IPS DF 4.7 (cell line): ENCODE results near the gene DLG4.
A peak's percentile ranks its signal among the peaks of the same experiment; 100 is the strongest.
"Not testable (repeated sequence)": the region's sequence is repeated elsewhere in the genome, so short reads cannot be mapped to it uniquely, and the experiment has no call there.

Experiments used
- DNase-seq: peaks from one replicate; pipeline ENCODE4 v3.0.0-alpha.2; 2013; ENCODE audit warnings: low spot score; ENCODE audit errors: extremely low read depth

Gene DLG4

DNA sequence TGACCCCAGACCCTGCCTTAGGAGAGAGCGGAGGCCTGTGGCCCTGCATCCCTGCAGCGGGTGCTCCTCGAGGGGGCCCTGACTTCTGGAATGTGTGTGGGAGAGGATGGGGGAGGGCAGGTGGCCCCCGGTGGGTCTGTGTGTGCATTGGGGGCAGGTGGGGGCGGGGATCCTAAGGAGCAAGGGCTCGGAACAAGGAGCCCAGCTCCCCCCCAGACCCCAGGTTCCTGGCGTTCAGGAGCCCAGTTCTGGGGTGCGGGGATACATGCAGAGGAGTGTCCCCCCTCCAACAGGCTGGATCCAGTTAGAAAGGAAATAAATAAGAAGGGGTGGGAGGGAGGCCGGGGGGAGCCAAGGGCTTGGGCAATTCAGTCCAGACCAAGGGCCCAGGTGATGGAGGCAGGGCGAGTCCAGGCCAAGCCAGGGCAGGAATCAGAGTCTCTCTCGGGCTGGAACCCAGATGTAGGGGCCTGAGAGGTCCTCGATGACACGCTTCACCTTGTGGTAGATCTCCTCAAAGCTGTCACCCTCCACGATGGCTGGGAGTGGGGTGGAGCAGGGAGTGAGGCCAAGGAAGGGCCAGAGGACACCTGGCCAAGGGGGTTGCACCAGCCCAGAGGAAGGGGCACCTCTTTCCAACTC lies 29.2 kb downstream of the DLG4 start:
- DNase-seq, result no peak

DNA sequence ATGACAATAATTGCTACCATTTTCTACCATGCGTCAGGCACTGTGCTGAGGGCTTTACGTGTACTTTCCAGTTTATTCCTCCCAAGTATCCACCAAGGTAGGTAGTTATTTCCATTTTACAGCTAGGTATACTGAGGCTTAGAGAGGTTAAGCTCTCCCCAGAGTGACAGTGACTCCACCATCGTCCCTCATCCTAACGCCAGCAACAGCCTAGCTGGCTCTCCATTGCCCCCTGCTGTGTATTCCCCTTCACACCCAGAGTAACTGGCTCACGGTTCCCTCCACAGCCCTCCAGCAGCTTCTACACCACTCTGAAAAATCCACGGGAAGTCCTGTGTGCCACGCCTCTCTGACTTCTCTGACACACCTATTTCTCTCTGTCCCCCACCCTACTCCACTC lies 33.4 kb downstream of the DLG4 start:
- DNase-seq, result no peak

DNA sequence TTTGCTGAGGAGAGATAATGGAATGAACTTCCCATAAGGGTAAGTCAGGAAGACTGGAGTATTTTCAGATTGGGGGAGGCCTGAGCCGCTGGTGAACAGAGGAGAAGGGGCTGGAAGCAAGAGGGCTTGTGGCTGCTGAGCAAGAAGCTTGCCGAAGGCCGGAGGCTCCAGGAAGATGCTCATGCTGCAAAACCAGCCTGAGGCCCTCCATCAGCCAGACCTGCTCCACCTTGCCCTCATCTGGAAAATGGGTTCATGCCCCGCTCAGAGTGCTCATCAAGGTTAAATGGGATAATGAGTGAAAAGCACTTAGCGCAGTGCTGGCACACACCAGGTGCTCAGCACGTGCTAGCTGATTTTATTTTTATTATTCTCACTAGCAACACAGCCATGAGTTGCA lies 35.0 kb downstream of the DLG4 start:
- no peak for DNase-seq

- no peak for DNase-seq
Measured at GRCh38 chr17:7184091-7184488, 35.5 kb downstream of the DLG4 start.

GRCh38 chr17:7183433-7184090 lies 36.1 kb downstream of the DLG4 start:
- no peak for DNase-seq

DNA sequence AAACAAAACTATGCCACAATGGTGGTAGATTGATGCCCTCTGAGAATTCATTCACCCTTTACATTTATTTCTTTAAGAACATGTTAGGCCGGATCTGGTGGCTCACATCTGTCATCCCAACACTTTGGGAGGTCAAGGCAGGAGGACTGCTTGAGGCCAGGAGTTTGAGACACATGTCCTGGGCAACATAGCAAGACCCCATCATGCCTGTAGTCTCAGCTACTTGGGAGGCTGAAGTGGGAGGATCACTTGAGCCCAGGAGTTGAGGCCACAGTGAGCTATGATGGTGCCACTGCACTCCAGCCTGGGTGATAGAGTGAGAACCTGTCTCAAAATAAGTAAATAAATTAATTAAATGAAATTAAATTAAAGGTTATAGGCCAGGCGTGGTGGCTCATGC lies 37.5 kb downstream of the DLG4 start:
- not testable (repeated sequence) for DNase-seq

- DNase-seq, result no peak
Measured at GRCh38 chr17:7179317-7180254, 40.0 kb downstream of the DLG4 start, which contains the start of gene ASGR1. ASGR1 (minus strand) TSS chr17:7179370; CDS start chr17:7178563, 807 bp downstream.

DNA sequence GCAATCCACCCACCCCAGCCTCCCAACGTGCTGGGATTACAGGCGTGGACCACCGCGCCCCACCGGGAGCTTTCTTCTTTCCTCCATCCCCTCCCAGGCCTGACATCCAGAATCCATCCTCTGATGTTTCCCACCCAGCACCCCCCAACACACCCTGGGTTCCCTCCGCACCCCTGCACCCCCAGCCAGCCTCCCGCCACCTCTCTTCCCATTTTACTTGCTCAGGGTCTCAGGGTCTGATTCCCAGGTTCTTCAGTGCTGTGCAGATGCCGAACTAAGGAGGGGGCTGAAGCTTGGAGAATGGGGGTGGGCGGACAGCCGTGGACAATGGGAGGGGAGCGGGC lies 40.7 kb downstream of the DLG4 start:
- DNase-seq, result no peak

DNA sequence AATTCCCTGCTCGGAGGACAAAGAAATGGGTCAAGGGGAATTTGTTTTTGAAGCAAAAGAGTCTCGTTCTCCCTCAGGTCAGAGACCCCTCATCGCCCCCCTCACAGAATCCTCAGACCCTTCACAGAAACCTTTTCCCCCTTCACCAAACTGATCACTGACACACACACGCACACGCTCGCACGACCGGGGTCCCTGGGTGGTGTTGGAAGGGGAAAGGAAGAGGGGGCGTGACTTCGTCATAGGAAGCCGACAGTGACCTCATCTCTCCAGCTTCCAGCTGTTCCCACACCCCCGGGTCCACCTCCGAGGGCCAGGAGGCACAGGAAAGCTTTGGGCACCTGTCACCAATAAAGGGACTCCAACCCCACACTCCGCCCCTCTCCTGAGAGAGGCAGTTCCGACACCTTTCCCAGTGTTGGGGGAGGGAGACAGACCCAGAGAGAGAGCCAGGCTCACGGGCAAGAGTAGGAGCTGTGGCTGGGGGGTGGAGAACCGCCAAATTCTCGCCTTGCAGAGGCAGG lies 41.6 kb downstream of the DLG4 start:
- DNase-seq, result no peak

GRCh38 chr17:7177191-7177953 lies 42.3 kb downstream of the DLG4 start:
- DNase-seq, result no peak

GRCh38 chr17:7176841-7177190 lies 42.8 kb downstream of the DLG4 start:
- DNase-seq, result no peak

DNA sequence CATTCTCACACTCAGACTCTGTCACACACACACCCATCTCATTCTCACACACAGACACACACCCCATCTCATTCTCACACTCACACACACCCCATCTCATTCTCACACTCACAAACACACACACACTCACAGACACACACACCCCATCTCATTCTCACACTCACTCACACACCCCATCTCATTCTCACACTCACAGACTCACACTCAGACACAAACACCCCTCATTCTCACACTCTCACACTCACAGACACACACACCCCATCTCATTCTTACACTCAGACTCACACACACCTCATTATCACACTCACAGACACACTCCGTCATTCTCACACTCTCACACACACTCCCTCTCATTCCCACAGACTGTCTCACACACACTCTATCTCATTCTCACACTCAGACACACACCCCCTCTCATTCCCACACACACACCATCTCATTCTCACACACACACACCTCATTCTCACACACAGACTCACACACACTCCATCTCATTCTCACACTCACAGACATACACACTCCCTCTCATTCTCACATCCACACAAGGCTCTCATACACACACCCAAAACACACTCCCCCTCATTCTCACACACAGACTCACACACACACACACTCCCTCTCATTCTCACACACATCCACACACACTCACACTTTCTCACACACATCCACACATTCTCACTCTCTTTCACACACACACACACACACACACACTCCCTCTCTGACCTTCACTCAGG lies 43.4 kb downstream of the DLG4 start:
- no peak for DNase-seq

DNA sequence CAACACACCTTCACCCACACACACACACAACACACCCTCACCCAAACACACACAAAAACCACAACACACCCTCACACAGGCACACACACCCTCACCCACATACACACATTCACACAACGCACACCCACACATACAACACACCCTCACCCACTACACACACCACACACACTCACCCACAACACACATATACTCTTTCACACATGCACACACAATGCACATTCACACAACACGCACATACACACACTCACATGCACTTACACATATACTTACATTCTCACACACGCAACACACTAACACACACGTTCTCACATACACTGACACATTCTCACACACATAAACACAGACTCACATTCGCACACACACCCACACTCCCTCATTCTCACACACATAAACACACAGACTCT lies 44.3 kb downstream of the DLG4 start:
- DNase-seq, result no peak

GRCh38 chr17:7174603-7175326 lies 44.9 kb downstream of the DLG4 start:
- DNase-seq, result no peak

DNA sequence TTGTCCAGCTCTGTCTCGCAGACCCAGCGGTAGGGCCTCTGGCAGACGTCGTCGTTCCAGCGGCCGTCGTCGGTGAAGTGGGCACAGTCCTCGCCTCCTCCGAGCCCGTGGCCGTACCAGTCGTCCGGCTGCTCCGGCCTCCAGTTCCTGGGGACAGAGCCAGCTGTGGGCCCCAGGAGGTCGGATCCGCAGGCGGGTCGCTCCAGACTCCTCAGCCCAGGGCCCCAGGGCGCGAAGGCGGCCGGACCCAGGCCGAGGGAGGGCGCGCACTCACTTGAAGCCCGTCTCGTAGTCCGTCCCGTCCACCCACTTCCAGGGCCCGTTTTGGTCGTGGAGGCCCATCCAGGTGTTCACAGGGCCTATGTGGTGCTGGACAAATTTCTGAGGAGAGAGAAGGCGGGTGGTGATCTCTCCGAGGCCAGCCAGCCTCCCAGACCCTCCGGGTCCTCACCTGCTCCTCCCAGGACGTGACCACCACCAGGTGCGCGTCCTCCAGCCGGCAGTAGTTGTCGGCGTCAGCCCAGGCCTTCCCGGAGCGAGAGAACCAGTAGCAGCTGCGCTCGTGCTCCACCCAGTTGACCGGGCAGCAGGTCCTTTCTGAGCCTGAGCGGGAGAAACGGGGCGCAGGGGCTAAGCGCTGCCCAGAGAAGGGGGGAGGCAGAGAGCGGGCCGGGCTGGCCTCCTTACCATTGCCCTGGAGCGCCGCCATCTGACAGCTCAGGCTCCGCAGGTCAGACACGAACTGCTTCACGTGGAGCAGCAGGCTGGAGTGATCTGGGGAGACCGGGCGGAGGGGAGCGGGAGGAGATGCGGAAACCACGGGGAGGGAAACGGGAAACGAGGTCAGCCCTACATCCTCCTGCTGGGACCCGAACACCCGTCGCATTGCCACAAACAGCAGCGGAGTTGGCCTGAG lies 45.7 kb downstream of the DLG4 start:
- peak; percentile 58 for DNase-seq

DNA sequence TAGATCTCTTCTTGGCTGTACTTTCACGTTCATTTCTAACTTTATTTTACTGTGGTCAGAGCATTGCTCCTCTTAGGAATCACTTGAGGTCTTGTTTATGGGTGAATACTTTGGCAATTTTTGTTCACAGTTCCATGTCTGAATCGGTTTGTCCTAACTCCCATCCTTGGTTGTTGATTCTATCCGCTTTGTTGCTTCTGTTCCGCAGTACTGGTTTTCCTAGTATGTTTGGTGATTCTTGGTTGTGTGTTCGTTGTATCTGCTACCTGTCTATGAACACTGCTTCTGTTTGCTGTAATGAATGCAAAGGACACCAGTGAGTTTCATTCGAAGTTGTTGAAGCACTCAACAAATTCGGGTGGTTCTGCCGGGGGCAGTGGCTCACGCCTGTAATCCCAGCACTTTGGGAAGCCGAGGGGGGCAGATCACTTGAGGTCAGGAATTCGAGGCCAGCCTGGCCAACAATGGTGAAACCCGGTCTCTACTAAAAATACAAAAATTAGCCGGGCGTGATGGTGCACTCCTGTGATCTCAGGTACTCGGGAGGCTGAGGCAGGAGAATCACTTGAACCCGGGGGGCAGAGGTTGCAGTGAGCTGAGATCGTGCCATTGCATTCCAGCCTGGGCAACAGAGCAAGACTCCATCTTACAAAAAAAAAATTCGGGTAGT lies 47.0 kb downstream of the DLG4 start:
- DNase-seq, result not testable (repeated sequence)

DNA sequence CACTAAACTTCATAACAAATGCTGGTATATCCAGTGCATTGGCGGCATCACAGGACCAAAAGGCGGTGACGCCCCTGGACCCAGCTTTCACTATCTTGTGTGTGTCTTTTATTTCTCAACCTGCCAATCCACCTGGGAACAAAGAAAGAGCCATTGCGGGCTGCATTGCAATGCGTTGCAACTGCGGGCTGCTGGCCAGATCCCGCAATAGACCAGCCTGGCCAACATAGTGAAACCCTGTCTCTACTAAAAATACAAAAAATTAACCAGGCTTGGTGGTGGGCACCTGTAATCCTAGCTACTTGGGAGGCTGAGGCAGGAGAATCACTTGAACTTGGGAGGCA lies 50.1 kb downstream of the DLG4 start:
- DNase-seq, result not testable (repeated sequence)

- not testable (repeated sequence) for DNase-seq
Measured at GRCh38 chr17:7168841-7169564, 50.6 kb downstream of the DLG4 start.
